GM19035 (cell line): Measurements from ENCODE around the gene IL12A.

ENCODE experiments used
- ATAC-seq: cut with Tn5 transposase; IDR thresholded peaks from one replicate; pipeline ENCODE4 v1.9.1; 2021; ENCODE audit not compliant: unreplicated experiment

Gene IL12A

DNA sequence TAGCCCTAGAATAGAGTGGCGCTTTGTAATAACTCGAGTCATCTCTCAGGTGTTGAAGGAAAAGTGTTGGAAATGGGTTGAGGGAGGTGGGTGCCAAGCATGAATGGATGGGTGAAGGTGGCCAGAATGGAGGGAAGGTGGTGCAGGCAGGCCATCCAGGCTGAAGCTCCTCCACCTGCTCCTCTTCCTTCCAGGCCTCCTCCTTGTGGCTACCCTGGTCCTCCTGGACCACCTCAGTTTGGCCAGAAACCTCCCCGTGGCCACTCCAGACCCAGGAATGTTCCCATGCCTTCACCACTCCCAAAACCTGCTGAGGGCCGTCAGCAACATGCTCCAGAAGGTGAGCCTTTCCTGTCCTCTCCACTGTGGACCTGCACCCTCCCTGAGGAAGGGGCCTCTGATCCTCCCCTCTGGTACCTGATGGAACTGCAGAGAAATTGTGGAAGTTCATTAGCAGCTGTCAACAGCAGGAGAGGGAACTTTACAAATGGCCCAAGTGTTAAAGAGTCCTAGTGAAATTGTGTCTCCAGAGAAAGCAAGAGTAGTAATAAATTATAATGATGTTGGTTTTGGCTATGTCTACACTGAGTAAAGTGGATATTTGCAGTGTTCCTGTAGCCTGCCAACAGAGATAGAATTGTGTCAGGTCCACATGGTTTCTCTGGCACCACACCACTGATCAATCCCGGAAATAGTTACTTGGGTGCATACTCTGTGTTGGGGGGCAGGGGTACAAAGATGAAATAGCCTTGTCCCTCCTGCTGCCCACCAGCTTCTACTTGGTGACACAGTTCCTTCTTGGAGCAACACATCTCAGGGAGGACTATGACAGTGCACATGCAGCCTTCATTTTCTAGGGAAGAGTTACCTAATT is 1.6 kb downstream of the IL12A start:
- no peak for ATAC-seq

DNA sequence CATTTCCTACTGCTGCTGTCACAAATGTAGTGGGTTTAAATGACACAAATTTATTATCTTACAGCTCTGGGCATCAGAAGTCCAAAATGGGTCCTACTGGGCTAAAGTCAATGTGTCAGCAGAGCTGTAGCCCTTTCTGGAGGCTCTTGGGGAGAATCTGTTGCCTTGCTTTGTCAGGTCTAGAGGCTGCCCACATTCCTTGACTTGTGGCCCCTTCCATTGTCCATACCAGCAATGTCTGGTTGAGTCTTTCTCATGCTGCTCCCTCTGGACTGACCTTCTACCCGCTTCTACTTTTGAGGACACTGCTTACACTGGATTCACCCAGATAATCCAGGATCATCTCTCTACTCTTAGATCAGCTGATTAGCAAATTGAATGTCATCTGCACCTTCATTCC is 3.0 kb downstream of the IL12A start:
- no peak for ATAC-seq

GRCh38 chr3:159992589-159992988 is 4.0 kb downstream of the IL12A start:
- ATAC-seq: no peak

GRCh38 chr3:159994182-159994581 is 5.5 kb downstream of the IL12A start:
- no peak for ATAC-seq

DNA sequence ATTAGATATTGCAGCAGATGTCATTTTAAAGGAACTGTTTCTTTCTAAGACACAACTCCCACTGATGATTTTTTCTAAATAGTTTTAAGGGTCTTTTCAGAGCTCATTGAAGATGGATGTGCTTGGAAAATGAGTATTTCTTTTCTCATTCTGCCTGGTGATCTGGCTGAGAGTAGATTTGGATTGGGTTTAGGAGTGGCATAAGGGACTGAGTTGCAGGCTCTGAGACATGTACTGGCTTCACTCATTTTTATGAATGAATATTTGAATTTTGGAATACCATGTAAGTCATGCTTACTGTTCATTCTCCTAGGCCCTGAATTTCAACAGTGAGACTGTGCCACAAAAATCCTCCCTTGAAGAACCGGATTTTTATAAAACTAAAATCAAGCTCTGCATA is 6.5 kb downstream of the IL12A start:
- no peak for ATAC-seq

DNA sequence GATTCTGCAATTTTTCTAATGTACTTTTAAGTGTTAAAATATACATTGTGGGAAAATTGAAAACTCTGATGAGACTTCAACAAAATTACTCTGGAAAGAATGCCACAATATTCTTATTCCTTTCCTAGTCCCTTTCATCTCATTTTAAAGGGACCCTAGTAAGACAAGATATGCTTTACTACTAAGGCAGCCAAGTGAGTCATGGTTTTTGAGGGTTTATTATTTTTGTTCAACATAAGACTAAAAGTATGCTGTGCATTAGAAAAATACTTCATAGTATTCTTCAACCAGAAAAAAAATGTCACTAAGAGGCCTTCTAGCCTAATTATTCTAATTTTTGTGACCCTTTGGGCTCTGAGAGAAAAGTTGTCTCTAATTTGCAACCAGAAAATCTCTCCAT is 7.4 kb downstream of the IL12A start:
- no peak for ATAC-seq

GRCh38 chr3:159996959-159997358 is 8.3 kb downstream of the IL12A start:
- ATAC-seq: no peak

DNA sequence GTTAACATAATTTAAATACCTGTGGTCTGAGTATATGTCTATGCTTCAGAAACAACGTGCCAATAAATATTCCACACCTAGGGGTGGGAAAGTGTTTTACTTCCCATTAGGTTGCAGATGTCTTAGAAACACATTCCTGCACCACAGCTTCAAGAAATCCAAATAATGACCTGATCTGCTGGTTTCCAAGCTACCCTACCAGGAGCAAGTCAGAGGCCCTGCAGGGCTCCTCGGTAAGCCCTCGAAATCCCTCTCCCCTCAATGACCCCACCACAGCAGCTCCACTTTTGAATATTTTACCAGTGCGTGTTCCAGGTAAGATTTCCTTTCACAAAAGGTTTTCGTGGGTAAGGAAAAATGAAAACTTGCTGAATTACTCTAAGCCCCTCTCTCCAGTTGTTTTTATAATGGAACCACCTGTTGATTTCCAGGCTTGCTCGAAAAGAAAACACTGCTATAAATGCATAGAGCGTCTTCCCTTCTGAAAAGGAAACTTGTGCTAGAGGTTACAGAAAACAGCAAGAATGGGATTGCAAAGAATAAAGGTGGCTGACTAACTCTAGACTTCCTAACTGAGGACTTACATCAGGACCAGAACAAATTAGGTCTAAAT is 12.6 kb downstream of the IL12A start:
- no peak for ATAC-seq

GRCh38 chr3:160001850-160002623 is 13.4 kb downstream of the IL12A start:
- ATAC-seq: no peak

DNA sequence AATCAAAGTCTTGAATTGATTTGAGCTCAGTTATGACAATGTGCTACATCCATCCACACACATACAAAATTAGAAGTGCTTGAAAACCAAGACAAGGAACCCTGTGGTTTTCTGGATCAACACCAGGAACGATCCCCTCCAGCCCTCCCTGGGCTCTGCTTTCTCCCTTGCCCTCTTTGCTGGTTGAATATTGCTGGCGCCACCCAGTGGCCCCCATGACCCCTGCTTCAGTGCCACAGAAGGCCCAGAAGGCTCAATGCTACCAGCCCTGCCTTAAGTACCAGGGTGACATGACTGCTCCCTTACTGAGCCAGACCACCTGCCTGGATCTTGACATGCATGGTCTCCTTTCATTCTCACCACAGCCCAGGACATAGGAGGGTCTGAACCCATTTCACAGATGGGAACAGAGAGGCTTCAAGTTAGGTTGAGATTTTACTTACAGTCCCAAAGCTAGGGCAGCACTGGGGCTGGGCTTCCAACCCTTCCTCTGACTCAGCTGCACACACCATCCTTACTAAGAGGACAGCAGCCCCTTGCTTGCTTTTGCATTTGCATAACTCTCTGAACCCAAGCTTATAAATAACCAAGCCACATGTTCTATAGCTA is 15.0 kb downstream of the IL12A start:
- ATAC-seq: peak; percentile 86

GRCh38 chr3:160005004-160005403 is 16.4 kb downstream of the IL12A start:
- ATAC-seq: no peak

DNA sequence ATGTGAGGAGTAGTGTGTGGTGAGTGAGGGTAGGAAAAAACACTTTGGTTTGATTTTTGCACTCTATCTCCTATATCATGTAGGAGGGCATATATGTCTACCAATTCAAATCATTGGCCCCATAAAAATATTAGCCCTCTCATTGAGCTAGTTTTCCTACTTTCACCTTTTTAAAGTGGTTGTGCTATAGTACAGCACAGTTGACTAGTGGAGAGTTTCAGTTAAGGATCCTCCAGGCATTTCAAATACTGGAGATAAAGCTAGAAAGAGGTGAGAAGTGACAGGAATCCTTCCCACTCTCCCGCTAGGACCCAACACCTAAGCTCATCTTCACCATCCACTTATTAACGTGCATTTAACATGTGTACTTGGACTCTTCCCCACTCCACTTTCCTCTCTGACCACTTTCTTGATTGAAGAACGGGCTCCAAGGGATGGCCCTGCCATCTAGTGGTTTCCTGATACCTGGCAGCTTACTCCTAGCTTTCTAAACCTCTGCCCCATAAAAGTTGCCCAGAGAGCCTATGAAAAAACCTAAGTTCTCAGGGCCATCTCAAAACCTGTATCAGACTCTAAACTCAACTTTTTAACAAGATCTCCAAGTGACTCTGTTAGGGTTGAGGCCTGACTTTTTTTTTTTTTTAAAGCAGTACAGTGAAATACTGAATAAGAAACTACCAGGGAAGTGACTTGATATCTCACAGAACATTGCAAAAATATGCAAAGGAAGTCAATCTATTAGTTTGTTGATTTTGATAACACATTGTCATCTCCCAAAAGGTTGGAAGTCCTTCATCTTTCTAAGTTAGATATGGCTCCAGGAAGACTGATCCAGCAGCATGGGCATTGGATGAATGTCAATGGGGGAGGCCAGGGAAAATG is 17.9 kb downstream of the IL12A start:
- no peak for ATAC-seq

DNA sequence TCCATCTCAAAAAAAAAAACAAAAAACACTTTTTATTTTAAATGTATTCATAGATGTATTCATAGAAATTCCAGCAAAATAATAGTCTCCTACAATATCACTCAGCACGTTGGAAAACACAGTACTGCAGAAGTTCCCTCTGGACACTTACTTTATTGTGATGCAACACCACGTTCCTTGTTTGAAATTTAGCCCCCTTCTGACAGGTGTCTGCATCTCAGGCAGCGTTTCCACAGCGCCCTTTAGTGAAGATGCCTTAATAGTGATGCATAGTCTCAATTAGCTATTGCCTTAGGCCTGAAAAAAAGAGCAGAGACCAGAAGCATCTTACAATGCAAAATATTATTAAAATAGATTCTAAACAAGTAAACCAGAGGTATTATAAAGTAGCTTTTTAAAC is 20.3 kb downstream of the IL12A start:
- no peak for ATAC-seq

GRCh38 chr3:160009525-160009924 is 20.9 kb downstream of the IL12A start:
- ATAC-seq: no peak

- peak; percentile 71 for ATAC-seq
These were observed 21.9 kb downstream of the IL12A start for GRCh38 chr3:160010578-160010977.

DNA sequence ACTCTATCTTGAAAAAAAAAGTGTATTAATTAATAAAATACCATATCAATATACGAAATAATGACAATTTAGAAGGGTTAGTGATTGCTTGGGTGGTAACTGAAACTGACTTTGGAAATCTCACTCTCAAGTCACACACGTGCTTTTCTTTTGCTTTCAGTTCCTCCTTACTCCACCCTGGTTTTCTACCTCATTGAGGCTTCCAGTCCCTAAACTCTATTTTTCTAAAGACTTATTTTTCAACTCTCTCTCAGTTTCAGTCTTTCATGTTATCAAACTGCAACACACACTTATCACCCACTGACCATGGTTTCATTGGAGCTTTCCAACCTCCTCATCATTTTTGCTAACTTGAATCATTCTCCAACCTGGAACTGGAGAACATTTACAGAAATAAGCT is 23.5 kb downstream of the IL12A start:
- ATAC-seq: peak; percentile 82

DNA sequence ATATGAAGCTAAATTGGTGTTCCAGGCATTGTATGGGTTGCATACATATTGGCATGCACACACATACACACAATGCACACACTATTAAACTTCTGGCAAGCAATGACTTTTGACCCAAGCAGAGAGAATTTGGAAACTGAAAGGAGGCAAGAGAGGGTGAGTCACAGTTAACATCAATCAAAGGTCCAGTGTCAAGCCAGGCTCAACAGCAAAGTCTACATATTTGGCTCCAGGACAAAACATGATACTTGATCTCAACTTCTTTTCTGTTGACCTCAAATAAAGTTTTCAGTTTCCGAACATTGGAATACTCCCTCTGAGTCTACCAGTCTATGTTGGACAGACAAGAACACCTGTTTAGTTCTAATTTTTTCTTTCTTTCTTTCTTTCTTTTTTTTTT is 28.3 kb downstream of the IL12A start:
- ATAC-seq: no peak

DNA sequence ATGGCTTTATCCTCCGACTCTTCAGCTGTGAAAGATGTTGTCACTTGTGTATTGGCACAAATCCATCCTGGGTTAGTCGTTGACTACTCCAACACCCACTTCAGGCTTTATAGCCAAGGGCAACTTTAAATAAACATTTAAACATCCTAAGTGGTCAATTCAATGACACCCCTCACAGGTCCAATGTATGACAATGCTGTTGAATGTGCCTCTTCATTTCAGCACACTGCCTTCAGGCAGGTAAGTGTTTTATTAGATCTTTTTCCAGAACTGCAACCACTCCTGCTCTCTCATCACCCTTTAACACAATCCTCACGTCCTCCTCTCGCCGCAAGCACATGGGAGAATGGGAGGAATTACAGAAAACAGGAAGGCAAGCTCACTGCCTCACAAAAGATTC is 30.3 kb downstream of the IL12A start:
- ATAC-seq: no peak

GRCh38 chr3:160020057-160020711 is 31.5 kb downstream of the IL12A start:
- no peak for ATAC-seq

- ATAC-seq: no peak
These were observed 33.4 kb downstream of the IL12A start for GRCh38 chr3:160022068-160022467.
